SK-N-SH (cell line): ENCODE results near the gene GPR39. TPM values are rescaled to one million over a fixed set of nuclear protein-coding genes. Genes with fewer than 3 reads are reported as not detected.
"Not testable (repeated sequence)": the region's sequence is repeated elsewhere in the genome, so short reads cannot be mapped to it uniquely, and the experiment has no call there.

Source experiments
- CTCF ChIA-PET: fragments of 300-600, 350-600 bp; formaldehyde crosslinking; extraction: SDS; loops from one replicate; lab custom pipeline; 2021; lab: Yijun Ruan, JAX
- POLR2A ChIA-PET: fragments of 350-600 bp; sonication (Branson Sonifier 250); formaldehyde crosslinking; extraction: SDS; loops from one replicate; lab custom pipeline; 2020; ENCODE audit warnings: antibody characterized with exemption, inconsistent platforms; lab: Yijun Ruan, JAX
- DNase-seq: peaks from one replicate; pipeline ENCODE4 v3.0.0; 2012
- H2AFZ ChIP-seq: fragments of 200-600 bp; sonication (generic); 2 replicates; pipeline ENCODE4 v1.8.1; 2016; ENCODE audit warnings: antibody characterized with exemption, mild to moderate bottlenecking, low read depth
- H3F3A ChIP-seq: fragments of 200-600 bp; sonication (generic); replicated peaks from 2 replicates; pipeline ENCODE3; 2016; ENCODE audit warnings: antibody characterized with exemption, mild to moderate bottlenecking; ENCODE audit not compliant: insufficient read depth
- H3K27ac ChIP-seq, 2 experiments: fragments of 200-500 bp in 1 of 2; fragments of 200-600 bp in 1 of 2; sonication (Bioruptor generic) in 1 of 2; sonication (generic), shearing (Covaris generic) in 1 of 2; 2 replicates each; pipeline versions ENCODE4 v1.5.1 to v1.6.1; 2014 to 2016; ENCODE audit warnings: low read depth in 2 of 2, inconsistent platforms in 1 of 2, low read length in 1 of 2, mild to moderate bottlenecking in 1 of 2, mixed read lengths in 1 of 2
- H3K27me3 ChIP-seq: fragments of 200-600 bp; sonication (generic), shearing (Covaris generic); 2 replicates; pipeline ENCODE4 v1.6.1; 2016; ENCODE audit warnings: mixed run types; ENCODE audit not compliant: insufficient read depth
- H3K36me3 ChIP-seq, 2 experiments: fragments of 200-500 bp in 1 of 2; fragments of 200-600 bp in 1 of 2; sonication (Bioruptor generic) in 1 of 2; sonication (generic) in 1 of 2; replicated peaks in 1 of 2; 2 replicates each; pipeline versions ENCODE3 to v1.5.1; 2014 to 2016; ENCODE audit warnings: low read length in 1 of 2, mild to moderate bottlenecking in 1 of 2; ENCODE audit not compliant: insufficient read depth in 2 of 2, control insufficient read depth in 1 of 2
- H3K4me1 ChIP-seq, 2 experiments: fragments of 200-500 bp in 1 of 2; fragments of 200-600 bp in 1 of 2; sonication (Bioruptor generic) in 1 of 2; sonication (generic), shearing (Covaris generic) in 1 of 2; 2 replicates each; pipeline versions ENCODE4 v1.5.1 to v1.6.1; 2014 to 2016; ENCODE audit warnings: low read depth in 1 of 2, low read length in 1 of 2, mixed run types in 1 of 2; ENCODE audit not compliant: insufficient read depth in 2 of 2, control insufficient read depth in 1 of 2
- H3K4me2 ChIP-seq: fragments of 200-600 bp; sonication (generic), shearing (Covaris generic); 2 replicates; pipeline ENCODE4 v1.6.1; 2017; ENCODE audit warnings: mixed run types
- H3K4me3 ChIP-seq, 2 experiments: fragments of 200-500 bp in 1 of 2; fragments of 200-600 bp in 1 of 2; sonication (Bioruptor generic) in 1 of 2; sonication (generic), shearing (Covaris generic) in 1 of 2; 2 replicates each; pipeline versions ENCODE4 v1.5.1 to v1.8.1; 2014 to 2016; ENCODE audit warnings: low read depth in 2 of 2, inconsistent platforms in 1 of 2, low read length in 1 of 2, mild to moderate bottlenecking in 1 of 2, mixed read lengths in 1 of 2, moderate library complexity in 1 of 2
- H3K79me2 ChIP-seq: fragments of 200-600 bp; sonication (generic); 2 replicates; pipeline ENCODE4 v1.8.1; 2017; ENCODE audit warnings: mild to moderate bottlenecking; ENCODE audit not compliant: insufficient read depth
- H3K9ac ChIP-seq: fragments of 200-600 bp; sonication (generic); 2 replicates; pipeline ENCODE4 v1.6.1; 2017; ENCODE audit warnings: mixed run types
- H3K9me2 ChIP-seq: fragments of 200-600 bp; sonication (generic); 2 replicates; pipeline ENCODE4 v1.6.1; 2017; ENCODE audit warnings: mixed run types
- H3K9me3 ChIP-seq: fragments of 200-600 bp; sonication (generic); 2 replicates; pipeline ENCODE4 v1.6.1; 2017; ENCODE audit warnings: mixed run types, mild to moderate bottlenecking, moderate library complexity
- H4K20me1 ChIP-seq: fragments of 200-600 bp; sonication (generic); 2 replicates; pipeline ENCODE4 v1.6.1; 2017; ENCODE audit warnings: mild to moderate bottlenecking, mixed run types; ENCODE audit not compliant: insufficient read depth
- CHD2 ChIP-seq: fragments of 150-350 bp; IDR thresholded peaks from 2 replicates; pipeline ENCODE4 v1.6.1; 2018; ENCODE audit warnings: low read length; ENCODE audit not compliant: partially characterized antibody
- REST ChIP-seq: IDR thresholded peaks from 2 replicates; pipeline ENCODE4 v1.6.1; 2012; ENCODE audit warnings: mild to moderate bottlenecking, low read depth, low read length, moderate library complexity
- USF1 ChIP-seq: IDR thresholded peaks from 2 replicates; pipeline ENCODE4 v1.4.0; 2012; ENCODE audit warnings: low read depth, borderline replicate concordance
- USF2 ChIP-seq: fragments of 150-350 bp; IDR thresholded peaks from 2 replicates; pipeline ENCODE4 v1.6.1; 2017; ENCODE audit warnings: antibody characterized with exemption, low read length, low read depth, borderline replicate concordance
- ZBTB33 ChIP-seq: IDR thresholded peaks from 2 replicates; pipeline ENCODE4 v1.4.0; 2012; ENCODE audit warnings: low read depth, borderline replicate concordance
- WGBS: methylation state at CpG from one replicate; pipeline ENCODE4 v1.1.6; 2017; ENCODE audit warnings: low lambda C conversion rate; 5-methylcytosine and 5-hydroxymethylcytosine counted together
- polyA plus RNA-seq, 3 experiments: library from polyadenylated mRNA; depleted of rRNA; stranded (reverse); fragments of >200 nt; gene quantifications; 2 replicates each; pipeline ENCODE4 v1.2.3, GENCODE V29; 2012

The GPR39 gene
- polyA plus RNA-seq, 1 of the 3 experiments (the other 2 are of a cell fraction): 2.3 TPM

GRCh38 chr2:132392879-132393278, 23.7 kb upstream of the GPR39 start:
- ChIA-PET CTCF (no interaction called here), POLR2A (no interaction called here)
- no peak overlapping the region for H3K4me3 ChIP-seq
- H2AFZ ChIP-seq: no peak overlapping the region
- H3K27me3 ChIP-seq: no peaks in the 10 kb centered on the region
- no peaks in the 10 kb centered on the region for H3K4me1 ChIP-seq
- no peaks in the 10 kb centered on the region for H3K9me2 ChIP-seq
- no peaks in the 10 kb centered on the region for H3K36me3 ChIP-seq
- H3F3A ChIP-seq: no peaks in the 10 kb centered on the region
- H3K79me2 ChIP-seq: no peaks in the 10 kb centered on the region
- H3K4me2 ChIP-seq: no peak overlapping the region
- TF ChIP-seq USF2 (no peak), CHD2 (no peak), ZBTB33 (no peak), REST (no peak), USF1 (no peak)
- no peaks in the 10 kb centered on the region for H3K9me3 ChIP-seq
- 82% methylated on average over 6 of the region's 7 CpGs for WGBS
- no peak for DNase-seq
- H4K20me1 ChIP-seq: no peaks in the 10 kb centered on the region
- no peak overlapping the region for H3K9ac ChIP-seq
- H3K27ac ChIP-seq: no peak overlapping the region

GRCh38 chr2:132397042-132397441, 19.6 kb upstream of the GPR39 start:
- H4K20me1 ChIP-seq, H3K4me1 ChIP-seq, H3K9me2 ChIP-seq, H3K36me3 ChIP-seq, DNase-seq, H3K27me3 ChIP-seq, H3K9ac ChIP-seq, CTCF ChIA-PET, H3F3A ChIP-seq, H3K79me2 ChIP-seq, H3K4me3 ChIP-seq, H3K4me2 ChIP-seq, H3K27ac ChIP-seq, H2AFZ ChIP-seq, POLR2A ChIA-PET, H3K9me3 ChIP-seq: not testable (repeated sequence)
- WGBS: 15% methylated on average over 3 of the region's 3 CpGs
